ENCODE results near the gene PTPN23. TPM values are rescaled to one million over a fixed set of nuclear protein-coding genes. Genes with fewer than 3 reads are reported as not detected.

Gene PTPN23
- total and polyA plus RNA-seq, 2 of the 8 experiments (the other 6 are each of a cell fraction or from before 2014, with no cell fraction given), result 2.9 to 46.7 TPM

DNA sequence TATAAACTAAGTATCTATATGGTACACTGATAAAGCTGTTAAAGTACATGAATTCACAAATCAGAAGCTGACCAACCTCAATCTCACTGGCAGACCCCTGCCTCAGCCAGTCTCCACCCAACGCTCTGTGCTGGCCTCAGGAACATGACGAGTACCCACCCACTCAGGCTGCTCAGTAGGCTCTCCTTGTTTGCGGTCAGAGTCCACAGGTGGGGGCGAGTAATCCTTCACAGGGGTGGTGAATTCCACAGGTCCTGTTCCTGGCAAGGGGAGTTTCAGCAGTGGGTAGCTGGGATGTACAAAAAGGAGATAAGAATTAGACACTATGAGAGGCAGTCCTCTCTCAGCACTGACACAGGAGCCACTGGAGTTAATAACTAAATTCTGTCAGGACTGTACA lies 54.0 kb downstream of the PTPN23 start:
- POLR2A ChIA-PET (ENCODE audit: partially characterized antibody), result no interaction called here
- TF ChIP-seq GTF2F1 (IDR thresholded peaks at IDR 0.05; ENCODE audit: borderline replicate concordance, low read depth, low read length) (no peak), TAF7 (optimal IDR thresholded peaks at IDR 0.05; ENCODE audit: borderline replicate concordance, low read depth, low read length) (no peak), FOSL1 (IDR thresholded peaks at IDR 0.05; ENCODE audit: insufficient read depth, low read depth, low read length) (no peak), RAD21 (IDR thresholded peaks at IDR 0.05 in 1 of 2, conservative IDR thresholded peaks at IDR 0.05 in 1 of 2; ENCODE audit: low read depth in 2 of 2, low read length in 2 of 2) (no peak), SIRT6 (IDR thresholded peaks at IDR 0.05; ENCODE audit: low read length) (no peak), KDM4A (IDR thresholded peaks at IDR 0.05; ENCODE audit: low read depth, low read length, severe bottlenecking) (no peak), HDAC2 (IDR thresholded peaks at IDR 0.05; ENCODE audit: borderline replicate concordance in 1 of 2, low read depth in 2 of 2, low read length in 2 of 2) (no peak), SP2 (IDR thresholded peaks at IDR 0.05; ENCODE audit: low read length) (no peak), GABPA (IDR thresholded peaks at IDR 0.05; ENCODE audit: borderline replicate concordance, insufficient read depth, low read length) (no peak), JUND (IDR thresholded peaks at IDR 0.05; ENCODE audit: low read length) (no peak), NANOG (IDR thresholded peaks at IDR 0.05; ENCODE audit: insufficient read depth, low read depth, low read length, poor library complexity, severe bottlenecking) (no peak), CREB1 (IDR thresholded peaks at IDR 0.05) (no peak)
- TF ChIP-seq, protein P1, sequence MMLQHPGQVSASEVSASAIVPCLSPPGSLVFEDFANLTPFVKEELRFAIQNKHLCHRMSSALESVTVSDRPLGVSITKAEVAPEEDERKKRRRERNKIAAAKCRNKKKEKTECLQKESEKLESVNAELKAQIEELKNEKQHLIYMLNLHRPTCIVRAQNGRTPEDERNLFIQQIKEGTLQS (IDR thresholded peaks at IDR 0.05; ENCODE audit: insufficient read depth, low read depth, low read length), result no peak

More for the DNA sequence above, 54.0 kb downstream of the PTPN23 start:
- H3K4ac ChIP-seq (replicated peaks; ENCODE audit: insufficient read length, low read depth, low read length), result no peak overlapping the region
- H2BK20ac ChIP-seq (ENCODE audit: low read length), result no peak overlapping the region
- H3K4me3 ChIP-seq (ENCODE audit: extremely low read depth in 1 of 4, insufficient read depth in 2 of 4, low read depth in 3 of 4, low read length in 4 of 4), result no peak overlapping the region
- H3K27ac ChIP-seq (ENCODE audit: low read depth, low read length), result no peak overlapping the region
- peaks cover 0 to 6% of the 10 kb centered on the region in 2 experiments; a peak in 1 of 4 replicates for H3K79me2 ChIP-seq (ENCODE audit: control insufficient read depth in 1 of 2, insufficient read depth in 2 of 2, low read length in 2 of 2)
- no peak overlapping the region for H2BK5ac ChIP-seq (ENCODE audit: low read depth, low read length)
- no peak overlapping the region for H2BK12ac ChIP-seq (ENCODE audit: low read depth, low read length)
- H3K36me3 ChIP-seq (ENCODE audit: control insufficient read depth in 2 of 4, insufficient read depth in 4 of 4, low read length in 3 of 4), result peaks cover 2 to 36% (median 29%) of the 10 kb centered on the region in 4 experiments; a peak in 7 of 8 replicates
- no peaks in the 10 kb centered on the region for H3K27me3 ChIP-seq (replicated peaks in 1 of 4; ENCODE audit: control insufficient read depth in 3 of 4, extremely low read depth in 1 of 4, insufficient read depth in 3 of 4, low read length in 3 of 4)
- no peak overlapping the region for H3K18ac ChIP-seq (ENCODE audit: extremely low read depth, low read length)
- 93% methylated on average over 4 of the region's 4 CpGs; no CpG with 5 or more reads in 1 of the 2 experiments for WGBS, 2 experiments (ENCODE audit: extremely low coverage in 1 of 2, insufficient coverage in 1 of 2, insufficient read length in 1 of 2, insufficient replicate concordance in 2 of 2, low coverage in 1 of 2, low lambda C conversion rate in 2 of 2, missing lambda C conversion rate in 1 of 2)
- no peaks in the 10 kb centered on the region for H3K23me2 ChIP-seq (ENCODE audit: low read depth, low read length)
- H4K91ac ChIP-seq (replicated peaks; ENCODE audit: insufficient read length, low read length), result no peak overlapping the region
- no peak overlapping the region for H2AK5ac ChIP-seq (ENCODE audit: low read depth, low read length)
- CTCF ChIA-PET (ENCODE audit: partially characterized antibody), result interaction anchor here (0.6 to 8.5 kb wide), 4 partner anchors 13 to 52 kb away, joined by 3 to 66 read pairs (median 4); no protein-coding TSS in a partner anchor
- no peak overlapping the region for H2BK120ac ChIP-seq (replicated peaks; ENCODE audit: low read depth, low read length)
- H3K79me1 ChIP-seq (ENCODE audit: low read depth, low read length), result peaks cover 5% of the 10 kb centered on the region; the same call in 1 of the 2 replicates
- H4K5ac ChIP-seq (ENCODE audit: insufficient read length, low read depth, low read length), result no peak overlapping the region
- H4K20me1 ChIP-seq (replicated peaks in 1 of 2; ENCODE audit: control insufficient read depth in 1 of 2, insufficient read depth in 2 of 2, low read length in 2 of 2), result peaks cover 3 to 4% of the 10 kb centered on the region in 2 experiments
- H3K4me1 ChIP-seq (replicated peaks in 1 of 4; ENCODE audit: control insufficient read depth in 3 of 4, insufficient read depth in 4 of 4, low read length in 3 of 4), result peaks cover 0 to 3% (median 0%) of the 10 kb centered on the region in 4 experiments; a peak in 1 of 7 replicates
- H3K14ac ChIP-seq (ENCODE audit: insufficient read length), result no peak overlapping the region
- DNase-seq (ENCODE audit: low read depth in 1 of 2, low spot score in 2 of 2) (no peak), FAIRE-seq (no peak)
- H2BK15ac ChIP-seq (ENCODE audit: low read length), result no peak overlapping the region
- H3K4me2 ChIP-seq (ENCODE audit: insufficient read depth in 1 of 2, low read depth in 2 of 2, low read length in 2 of 2), result no peak overlapping the region
- no peak overlapping the region for H3K9ac ChIP-seq (replicated peaks in 1 of 4; ENCODE audit: extremely low read depth in 1 of 4, low read depth in 3 of 4, low read length in 3 of 4)
- no peak overlapping the region for H3K23ac ChIP-seq (ENCODE audit: insufficient read length)
- H3K56ac ChIP-seq (replicated peaks; ENCODE audit: insufficient read length, low read depth, low read length), result no peak overlapping the region
- no peaks in the 10 kb centered on the region for H3K9me3 ChIP-seq (ENCODE audit: insufficient read depth in 2 of 2, low read depth in 1 of 2, low read length in 1 of 2)
- H2AFZ ChIP-seq (ENCODE audit: low read length), result no peak overlapping the region
- H4K8ac ChIP-seq (ENCODE audit: extremely low read depth, insufficient read depth, low read length), result no peak overlapping the region
